Medulla oblongata (tissue), 1 donor: ENCODE measurements around the gene MAP3K1.

Experiments used
- DNase-seq: peaks from one replicate; pipeline ENCODE4 v3.0.0-alpha.2; 2015; ENCODE audit errors: extremely low spot score

MAP3K1 gene

GRCh38 chr5:56909294-56910209, 94.2 kb downstream of the MAP3K1 start, which contains the start of gene SETD9:
Gene SETD9 (plus strand): TSS chr5:56909596. CDS start chr5:56909646, 50 bp downstream.
- DNase-seq, result peak; percentile 98

- peak; percentile 77 for DNase-seq
Measured at GRCh38 chr5:56910210-56910965, 95.0 kb downstream of the MAP3K1 start.

- no peak for DNase-seq
Measured at GRCh38 chr5:56913766-56914165, 98.4 kb downstream of the MAP3K1 start.

GRCh38 chr5:56914678-56915077, 99.3 kb downstream of the MAP3K1 start:
- no peak for DNase-seq

GRCh38 chr5:56917534-56917933, 102.2 kb downstream of the MAP3K1 start:
- no peak for DNase-seq

GRCh38 chr5:56918054-56918453, 102.7 kb downstream of the MAP3K1 start:
- no peak for DNase-seq

GRCh38 chr5:56919942-56920662, 104.8 kb downstream of the MAP3K1 start:
- DNase-seq, result peak; percentile 16

- DNase-seq, result no peak
Measured at GRCh38 chr5:56922922-56923321, 107.6 kb downstream of the MAP3K1 start.

GRCh38 chr5:56934325-56934724, 119.0 kb downstream of the MAP3K1 start:
- DNase-seq, result no peak

GRCh38 chr5:56938858-56939257, 123.5 kb downstream of the MAP3K1 start:
- no peak for DNase-seq

GRCh38 chr5:56941981-56942380, 126.6 kb downstream of the MAP3K1 start:
- DNase-seq, result no peak
